IMR-90 (cell line): ENCODE data around the gene HIVEP3.

Experiments
- CEBPB ChIP-seq: IDR thresholded peaks from 2 replicates; pipeline ENCODE4 v1.6.1; 2012; ENCODE audit warnings: low read depth, low read length, improper control_type of control experiment
- CHD1 ChIP-seq: IDR thresholded peaks from 2 replicates; pipeline ENCODE4 v1.6.1; 2012; ENCODE audit warnings: low read depth, low read length, improper control_type of control experiment
- CTCF ChIP-seq: conservative IDR thresholded peaks from 2 replicates; pipeline ENCODE4 v1.5.1; 2012; ENCODE audit warnings: mild to moderate bottlenecking, low read depth, low read length, improper control_type of control experiment
- MAFK ChIP-seq: IDR thresholded peaks from 2 replicates; pipeline ENCODE4 v1.6.1; 2012; ENCODE audit warnings: low read depth, low read length, improper control_type of control experiment
- MAZ ChIP-seq: IDR thresholded peaks from 2 replicates; pipeline ENCODE4 v1.6.1; 2012; ENCODE audit warnings: low read depth, mild to moderate bottlenecking, low read length, improper control_type of control experiment, moderate library complexity, borderline replicate concordance
- NFE2L2 ChIP-seq: fragments of 150-350 bp; IDR thresholded peaks from 2 replicates; pipeline ENCODE4 v1.6.1; 2016; ENCODE audit warnings: low read depth, mild to moderate bottlenecking, low read length
- POLR2A ChIP-seq: IDR thresholded peaks from 2 replicates; pipeline ENCODE4 v1.6.1; 2012; ENCODE audit warnings: mild to moderate bottlenecking, low read depth, low read length
- RAD21 ChIP-seq: IDR thresholded peaks from 2 replicates; pipeline ENCODE4 v1.6.1; 2012; ENCODE audit warnings: low read length, improper control_type of control experiment
- RCOR1 ChIP-seq: IDR thresholded peaks from 2 replicates; pipeline ENCODE4 v1.6.1; 2012; ENCODE audit warnings: mild to moderate bottlenecking, low read length, improper control_type of control experiment; ENCODE audit not compliant: insufficient replicate concordance
- RFX5 ChIP-seq: IDR thresholded peaks from 2 replicates; pipeline ENCODE4 v1.8.0; 2012; ENCODE audit warnings: low read depth, mild to moderate bottlenecking, low read length, moderate library complexity
- TF ChIP-seq, protein P1 (sequence below): fragments of 150-350 bp; IDR thresholded peaks from 2 replicates; pipeline ENCODE4 v1.6.1; 2017; ENCODE audit warnings: mild to moderate bottlenecking, antibody characterized with exemption, low read length, low read depth

- TF ChIP-seq MAFK (no peak), CTCF (no peak), CHD1 (no peak), RCOR1 (peak; percentile 29), POLR2A (no peak), CEBPB (0 out of 2 replicates have a peak, but pooled peaks have one; percentile 13), RFX5 (no peak), NFE2L2 (no peak), MAZ (no peak), RAD21 (no peak)
- TF ChIP-seq, protein P1, sequence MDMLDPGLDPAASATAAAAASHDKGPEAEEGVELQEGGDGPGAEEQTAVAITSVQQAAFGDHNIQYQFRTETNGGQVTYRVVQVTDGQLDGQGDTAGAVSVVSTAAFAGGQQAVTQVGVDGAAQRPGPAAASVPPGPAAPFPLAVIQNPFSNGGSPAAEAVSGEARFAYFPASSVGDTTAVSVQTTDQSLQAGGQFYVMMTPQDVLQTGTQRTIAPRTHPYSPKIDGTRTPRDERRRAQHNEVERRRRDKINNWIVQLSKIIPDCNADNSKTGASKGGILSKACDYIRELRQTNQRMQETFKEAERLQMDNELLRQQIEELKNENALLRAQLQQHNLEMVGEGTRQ = no peak
These were observed 106.3 kb downstream of the HIVEP3 start for GRCh38 chr1:41812453-41812852.
